OCI-LY1 (cell line): ENCODE data around the gene ART3.

Experiments used
- EZH2 ChIP-seq: fragments of 200-600 bp; sonication (generic), shearing (Covaris generic); IDR thresholded peaks from 2 replicates; pipeline ENCODE4 v1.8.0; 2017; ENCODE audit warnings: borderline replicate concordance, mixed run types, mild to moderate bottlenecking, antibody characterized with exemption, low read length, moderate library complexity, mixed read lengths
- TF ChIP-seq, protein P1 (sequence below): fragments of 200-600 bp; sonication (generic), shearing (Covaris generic); IDR thresholded peaks from 2 replicates; pipeline ENCODE4 v1.5.1; 2017; ENCODE audit warnings: mild to moderate bottlenecking, antibody characterized with exemption, low read length, moderate library complexity, mixed read lengths

DNA sequence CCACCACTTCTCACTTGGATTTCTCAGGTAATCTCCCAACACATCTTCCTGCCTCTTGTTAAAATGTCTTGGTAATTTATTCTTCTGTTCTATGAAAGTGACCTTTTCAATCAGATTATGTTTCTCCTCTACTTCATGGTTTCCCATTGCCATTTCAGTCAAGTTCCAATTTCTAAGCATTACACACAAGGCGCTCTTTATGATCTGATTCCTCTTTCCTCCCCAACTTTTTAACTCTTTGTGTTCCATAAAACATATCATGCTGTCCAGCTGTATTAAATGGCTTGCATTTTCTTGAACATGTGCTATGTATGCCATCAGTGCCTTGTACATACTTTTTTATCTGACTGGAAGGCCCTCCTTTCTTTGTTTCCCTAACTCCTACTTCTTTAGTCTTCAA, 13.1 kb upstream of the ART3 start:
- TF ChIP-seq, protein P1, sequence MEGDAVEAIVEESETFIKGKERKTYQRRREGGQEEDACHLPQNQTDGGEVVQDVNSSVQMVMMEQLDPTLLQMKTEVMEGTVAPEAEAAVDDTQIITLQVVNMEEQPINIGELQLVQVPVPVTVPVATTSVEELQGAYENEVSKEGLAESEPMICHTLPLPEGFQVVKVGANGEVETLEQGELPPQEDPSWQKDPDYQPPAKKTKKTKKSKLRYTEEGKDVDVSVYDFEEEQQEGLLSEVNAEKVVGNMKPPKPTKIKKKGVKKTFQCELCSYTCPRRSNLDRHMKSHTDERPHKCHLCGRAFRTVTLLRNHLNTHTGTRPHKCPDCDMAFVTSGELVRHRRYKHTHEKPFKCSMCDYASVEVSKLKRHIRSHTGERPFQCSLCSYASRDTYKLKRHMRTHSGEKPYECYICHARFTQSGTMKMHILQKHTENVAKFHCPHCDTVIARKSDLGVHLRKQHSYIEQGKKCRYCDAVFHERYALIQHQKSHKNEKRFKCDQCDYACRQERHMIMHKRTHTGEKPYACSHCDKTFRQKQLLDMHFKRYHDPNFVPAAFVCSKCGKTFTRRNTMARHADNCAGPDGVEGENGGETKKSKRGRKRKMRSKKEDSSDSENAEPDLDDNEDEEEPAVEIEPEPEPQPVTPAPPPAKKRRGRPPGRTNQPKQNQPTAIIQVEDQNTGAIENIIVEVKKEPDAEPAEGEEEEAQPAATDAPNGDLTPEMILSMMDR: no peak
- no peak for TF ChIP-seq EZH2
